Measurements from ENCODE around the gene SHISA9.

SHISA9 gene

GRCh38 chr16:13081825-13082331, 180.5 kb downstream of the SHISA9 start:
- no peak for DNase-seq

- DNase-seq, result no peak
Measured at GRCh38 chr16:13083681-13084080, 182.3 kb downstream of the SHISA9 start.

DNA sequence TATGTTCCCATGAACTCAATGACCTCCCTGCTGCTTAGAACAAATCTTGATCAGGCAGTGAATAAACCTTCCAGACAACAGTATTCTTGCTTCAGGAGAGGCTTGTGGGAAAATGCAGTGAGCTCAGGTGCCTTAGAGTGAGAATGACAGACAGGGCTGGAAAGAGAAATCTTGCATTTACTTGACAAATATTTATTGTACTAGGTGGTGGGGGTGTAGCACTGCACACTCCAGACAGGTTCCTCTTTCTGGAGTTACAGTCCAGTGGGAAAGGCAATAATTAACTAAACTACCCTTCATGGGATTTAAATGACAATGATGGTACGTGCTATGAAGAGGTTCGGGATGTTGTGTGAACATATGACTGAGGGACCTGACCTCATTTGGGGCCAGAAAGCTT, 182.9 kb downstream of the SHISA9 start:
- DNase-seq, result no peak

DNA sequence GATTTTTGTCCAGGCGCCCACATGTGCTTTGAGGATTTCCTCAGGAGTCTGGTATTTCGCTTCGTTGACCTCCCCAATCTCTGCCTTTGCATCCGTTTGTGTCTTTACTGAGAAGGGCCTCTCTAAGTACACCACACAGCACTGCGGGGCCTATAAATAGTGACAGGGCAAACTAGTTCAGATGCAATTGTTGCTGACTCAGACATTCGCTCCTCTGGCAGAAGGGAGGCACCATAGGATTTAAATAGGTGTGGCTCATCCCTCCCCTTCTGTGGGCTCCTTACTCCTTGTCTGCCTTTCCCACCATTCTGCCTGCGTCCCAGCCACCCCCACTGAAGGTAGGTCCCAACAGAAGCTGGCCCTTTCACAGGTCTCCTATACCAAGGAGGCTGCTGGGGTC, 192.3 kb downstream of the SHISA9 start:
- no peak for DNase-seq

DNA sequence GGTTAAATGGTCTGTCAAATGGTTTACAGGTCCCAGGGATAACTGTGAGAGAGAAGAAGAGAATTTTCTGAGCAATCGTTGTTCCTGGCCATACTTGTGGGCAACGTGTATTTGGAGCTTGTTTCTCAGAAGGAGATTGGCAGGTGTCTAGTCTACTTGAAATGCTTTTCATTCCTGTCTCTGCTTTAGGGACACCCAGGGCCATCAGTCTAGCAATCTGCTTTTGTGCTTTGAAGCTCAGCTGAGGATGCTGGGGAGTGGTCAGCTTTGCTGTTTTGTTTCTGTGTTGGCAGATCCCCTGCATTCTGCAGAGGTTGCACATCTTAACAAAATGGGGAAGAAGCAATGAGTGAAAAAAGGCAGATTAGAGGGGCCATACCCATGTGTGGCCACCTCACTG, 193.7 kb downstream of the SHISA9 start:
- DNase-seq, result no peak

DNA sequence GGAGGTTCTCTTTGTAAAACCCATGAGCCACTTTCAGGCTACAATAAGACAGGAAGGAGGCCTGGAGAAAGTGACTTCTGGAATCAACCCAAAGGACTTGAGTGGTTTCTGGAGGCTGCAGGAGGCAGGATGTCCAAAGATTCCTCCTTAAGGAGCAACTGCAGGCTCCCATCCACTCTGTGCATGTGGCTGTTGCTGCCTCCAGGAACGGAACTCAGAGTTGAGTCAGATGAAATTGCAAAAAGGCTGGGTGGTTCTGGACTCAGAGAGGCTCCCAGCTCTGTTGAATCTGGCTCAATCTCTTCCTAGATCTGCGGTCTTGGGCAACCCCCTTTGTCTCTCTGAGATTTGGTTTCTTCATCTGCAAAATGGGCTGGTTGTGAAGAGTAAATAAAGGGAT, 197.1 kb downstream of the SHISA9 start:
- DNase-seq, result no peak

- DNase-seq, result no peak
Measured at GRCh38 chr16:13099822-13100221, 198.4 kb downstream of the SHISA9 start.

DNA sequence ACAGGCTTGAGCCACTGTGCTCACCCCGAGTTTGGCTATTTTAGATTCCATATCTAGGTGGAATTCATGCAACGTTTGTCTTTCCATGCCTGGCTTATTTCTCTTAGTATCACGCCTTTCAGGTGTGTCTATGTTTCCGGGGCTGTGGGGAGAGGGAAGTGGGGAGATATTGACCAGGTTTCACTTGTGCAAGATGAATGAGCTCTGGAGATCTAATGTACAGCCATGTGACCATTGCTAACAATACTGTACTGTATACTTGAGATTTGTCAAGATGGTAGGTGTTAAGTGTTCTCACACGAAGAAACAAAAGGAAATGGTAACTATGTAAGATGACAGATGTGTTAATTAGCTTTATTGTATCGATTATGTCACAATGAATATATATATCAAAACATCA, 199.6 kb downstream of the SHISA9 start:
- no peak for DNase-seq

- DNase-seq, result no peak
Measured at GRCh38 chr16:13101828-13102227, 200.4 kb downstream of the SHISA9 start.

- DNase-seq, result no peak
Measured at GRCh38 chr16:13102401-13102800, 201.0 kb downstream of the SHISA9 start.

DNA sequence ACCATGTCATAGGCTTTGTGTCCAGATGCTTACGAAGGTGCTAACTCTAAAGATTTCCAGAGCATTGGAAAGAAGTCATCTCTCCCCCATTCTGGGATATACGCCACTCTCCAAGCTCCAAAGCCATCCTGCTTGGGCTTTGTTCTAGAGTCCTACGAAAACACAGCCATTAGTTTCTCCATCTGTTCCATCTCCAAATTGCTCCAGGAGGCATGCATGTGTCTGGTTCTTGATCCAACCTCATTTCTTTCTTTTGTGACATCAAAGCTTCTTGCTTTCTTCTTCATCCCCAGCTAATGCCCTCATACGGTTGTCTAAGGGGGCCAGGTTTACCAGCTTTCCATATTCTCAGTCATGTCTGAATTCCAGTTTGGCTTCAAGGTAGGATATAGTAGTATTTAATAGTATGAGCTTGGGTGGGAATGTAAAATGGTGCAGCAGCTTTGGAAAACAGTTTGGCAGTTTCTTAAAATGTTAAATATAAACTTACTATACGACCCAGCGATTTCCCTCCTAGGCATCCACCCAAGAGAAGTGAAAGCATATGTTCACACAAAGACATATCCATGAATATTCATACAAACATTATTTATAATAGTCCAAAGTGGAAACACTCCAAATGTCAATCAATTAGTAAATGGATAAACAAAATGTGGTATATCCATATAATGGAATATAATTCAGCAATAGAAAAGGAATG, 202.6 kb downstream of the SHISA9 start:
- no peak for DNase-seq

GRCh38 chr16:13104772-13105171, 203.4 kb downstream of the SHISA9 start:
- no peak for DNase-seq

DNA sequence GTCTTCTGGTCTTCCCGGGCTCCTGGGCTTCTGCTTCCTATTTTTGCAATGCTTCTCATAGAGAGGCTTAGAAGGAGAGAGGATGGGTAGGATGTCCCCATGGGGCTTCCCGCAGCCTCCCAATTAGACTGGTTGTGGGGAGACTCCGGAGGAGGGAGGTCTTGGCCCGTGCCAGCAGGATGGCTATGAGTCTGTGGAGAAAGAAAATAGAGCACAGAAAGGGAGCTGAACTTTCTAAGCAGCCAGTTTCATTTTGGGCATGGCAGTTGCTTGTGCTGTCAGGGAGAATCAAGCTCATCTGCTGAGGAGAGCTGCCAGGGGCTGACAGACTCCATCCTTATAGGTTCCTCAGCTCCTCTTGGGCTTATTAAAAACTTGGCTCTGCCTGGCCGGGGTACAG, 204.0 kb downstream of the SHISA9 start:
- no peak for DNase-seq

GRCh38 chr16:13106464-13106863, 205.1 kb downstream of the SHISA9 start:
- no peak for DNase-seq

GRCh38 chr16:13108126-13108525, 206.7 kb downstream of the SHISA9 start:
- DNase-seq, result no peak

DNA sequence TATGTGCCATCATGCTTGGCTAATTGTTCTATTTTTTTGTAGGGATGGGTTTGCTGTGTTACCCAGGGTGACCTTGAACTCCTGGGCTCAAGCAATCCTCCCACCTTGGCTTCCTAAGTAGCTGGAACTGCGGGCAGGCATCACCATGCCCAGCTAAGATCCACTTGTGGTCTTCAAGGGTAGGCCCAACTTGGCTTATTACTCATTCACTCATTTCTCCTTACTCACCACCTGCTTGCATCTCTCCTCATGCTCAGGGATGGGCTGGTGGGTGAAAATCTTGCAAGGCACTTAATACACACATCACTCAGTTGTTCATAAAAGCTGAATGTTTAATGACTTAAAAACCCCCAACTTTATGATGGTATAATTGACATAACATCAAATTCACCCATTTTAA, 207.8 kb downstream of the SHISA9 start:
- no peak for DNase-seq

- DNase-seq, result no peak
Measured at GRCh38 chr16:13110124-13110796, 208.9 kb downstream of the SHISA9 start.

- DNase-seq, result no peak
Measured at GRCh38 chr16:13111747-13112146, 210.3 kb downstream of the SHISA9 start.

GRCh38 chr16:13113741-13114140, 212.3 kb downstream of the SHISA9 start:
- DNase-seq, result no peak

GRCh38 chr16:13118091-13118490, 216.7 kb downstream of the SHISA9 start:
- DNase-seq, result no peak

GRCh38 chr16:13120091-13120490, 218.7 kb downstream of the SHISA9 start:
- DNase-seq, result no peak

DNA sequence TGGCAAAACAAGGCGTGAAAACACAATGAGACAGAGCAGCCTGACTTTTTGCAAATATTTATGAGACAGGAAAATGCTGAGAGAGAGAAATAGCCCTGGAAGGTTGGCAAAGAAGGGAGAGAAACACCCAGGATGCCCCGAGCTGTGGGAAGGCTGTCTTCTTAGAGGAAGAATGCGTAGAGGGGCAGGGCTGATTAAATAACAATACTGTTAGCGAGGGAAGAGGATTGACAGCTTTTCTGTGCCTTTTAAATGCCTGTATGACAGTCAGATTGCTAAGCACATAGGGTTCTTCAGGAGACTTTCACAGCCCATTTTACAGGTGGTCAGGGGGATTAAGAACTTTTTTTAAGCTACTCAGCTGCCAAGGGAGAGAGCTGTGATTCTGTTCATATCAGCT, 219.2 kb downstream of the SHISA9 start:
- no peak for DNase-seq

- DNase-seq, result no peak
Measured at GRCh38 chr16:13123991-13124390, 222.6 kb downstream of the SHISA9 start.

DNA sequence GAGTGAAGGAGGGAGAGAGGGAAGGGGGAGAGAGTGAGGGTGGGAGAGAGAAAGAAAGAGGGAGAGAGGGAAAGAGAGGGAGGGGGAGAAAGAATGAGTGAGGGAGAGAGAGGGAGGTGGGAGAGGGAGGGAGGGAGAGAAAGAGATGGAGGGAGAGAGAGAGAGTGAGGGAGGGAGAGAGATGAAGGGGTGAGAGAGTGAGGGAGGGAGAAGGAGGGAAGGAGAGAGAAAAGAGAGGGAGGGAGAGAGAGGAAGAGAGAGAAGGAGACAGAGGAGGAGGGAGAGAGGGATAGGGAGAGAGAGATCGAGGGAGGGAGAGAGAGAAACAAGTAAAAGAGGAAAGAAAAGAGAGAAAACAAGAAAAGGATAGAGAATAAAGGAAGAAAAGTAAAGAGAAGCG, 225.7 kb downstream of the SHISA9 start:
- DNase-seq, result no peak

DNA sequence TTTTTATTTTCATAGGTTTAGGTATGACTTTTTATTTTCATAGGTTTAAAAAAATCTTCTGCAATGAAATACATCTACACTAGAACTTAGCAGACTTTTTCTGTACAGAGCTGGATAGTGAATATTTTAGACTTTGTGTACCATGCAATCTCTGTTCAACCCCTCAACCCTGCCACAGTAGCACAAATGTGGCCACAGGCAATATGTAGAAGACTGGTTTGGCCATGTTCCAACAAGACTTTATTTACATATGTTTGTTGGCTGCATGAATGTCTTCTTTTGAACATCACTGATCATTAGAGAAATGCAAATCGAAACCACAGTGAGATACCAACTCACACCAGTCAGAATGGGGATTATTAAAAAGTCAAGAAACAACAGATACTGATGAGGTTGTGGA, 229.2 kb downstream of the SHISA9 start:
- DNase-seq, result no peak
